Naive thymus-derived CD8-positive, alpha-beta T cell (primary cell): ENCODE data around the gene OXCT1. TPM values are rescaled to one million over a fixed set of nuclear protein-coding genes. Genes with fewer than 3 reads are reported as not detected.

Experiments used
- ATAC-seq, 2 donors: fragments of 150-1000 bp; cut with Tn5 transposase in 1 of 2; sonication (Bioruptor Pico), chemical (Tn5 transposase) in 1 of 2; 1 replicate in 1 of 2; 2 replicates in 1 of 2; pipeline ENCODE4 v1.10.0; 2021; ENCODE audit warnings: mild to moderate bottlenecking in 2 of 2, moderate library complexity in 2 of 2
- POLR2A ChIA-PET: fragments of 350-600 bp; sonication (Branson Sonifier 250); formaldehyde crosslinking; loops from one replicate; lab custom pipeline; 2021; ENCODE audit warnings: antibody characterized with exemption; lab: Charles Lee
- DNase-seq, 10 donors: peaks; one replicate each; pipeline versions ENCODE4 v3.0.0 to v3.0.0-alpha.2; 2020 to 2022
- H3K27ac Mint-ChIP-seq, 10 donors: one replicate each; pipeline ENCODE4 v1.8.0; 2020 to 2022; ENCODE audit warnings: mild to moderate bottlenecking in 10 of 10, mixed read lengths in 10 of 10, moderate library complexity in 4 of 10, inconsistent platforms in 1 of 10
- H3K27me3 Mint-ChIP-seq, 5 donors: one replicate each; pipeline ENCODE4 v1.8.0; 2021 to 2022; ENCODE audit warnings: mixed read lengths in 5 of 5
- H3K36me3 Mint-ChIP-seq, 3 donors: one replicate each; pipeline ENCODE4 v1.8.0; 2020 to 2022; ENCODE audit warnings: mixed read lengths in 3 of 3, mild to moderate bottlenecking in 2 of 3, inconsistent platforms in 1 of 3
- H3K4me1 Mint-ChIP-seq, 4 donors: one replicate each; pipeline ENCODE4 v1.8.0; 2021 to 2022; ENCODE audit warnings: mixed read lengths in 4 of 4
- H3K4me3 Mint-ChIP-seq, 10 donors: one replicate each; pipeline ENCODE4 v1.8.0; 2020 to 2022; ENCODE audit warnings: mild to moderate bottlenecking in 10 of 10, mixed read lengths in 10 of 10, moderate library complexity in 6 of 10, inconsistent platforms in 1 of 10
- H3K9me3 Mint-ChIP-seq, 9 donors: one replicate each; pipeline ENCODE4 v1.8.0; 2020 to 2022; ENCODE audit warnings: mixed read lengths in 9 of 9, mild to moderate bottlenecking in 3 of 9, inconsistent platforms in 1 of 9, moderate library complexity in 1 of 9
- polyA plus RNA-seq, 3 donors: library from polyadenylated mRNA; unstranded; fragments of 300-500 nt; fragmentation: Illumina TruSeq; gene quantifications; one replicate each; pipeline ENCODE4 v1.2.3, GENCODE V29; 2021
- total RNA-seq, 8 experiments: library from RNA in 2 of 8; stranded (reverse) in 2 of 8; gene quantifications; one replicate each; pipeline ENCODE4 v1.2.3 and lab custom pipeline; 2021 to 2026

OXCT1 gene
- total and polyA plus RNA-seq, 5 experiments from 2014 or later: 24.5 to 31.7 (median 27.1) TPM

- Mint-ChIP-seq H3K4me3 (no peak overlapping the region), H3K27ac (no peak overlapping the region), H3K4me1 (peaks cover 3 to 10% (median 4%) of the 10 kb centered on the region in 4 donors), H3K27me3 (no peaks in the 10 kb centered on the region), H3K36me3 (peaks cover 6 to 66% (median 26%) of the 10 kb centered on the region in 3 donors), H3K9me3 (no peaks in the 10 kb centered on the region)
- POLR2A ChIA-PET: no interaction called here
- ATAC-seq (no peak), DNase-seq (no peak)
Measured at GRCh38 chr5:41788941-41789368, 81.3 kb downstream of the OXCT1 start.

- H3K9me3 Mint-ChIP-seq: no peaks in the 10 kb centered on the region
- POLR2A ChIA-PET: no interaction called here
- DNase-seq: no peak
- ATAC-seq: no peak
- H3K36me3 Mint-ChIP-seq: peaks cover 11 to 68% (median 27%) of the 10 kb centered on the region in 3 donors
- H3K27ac Mint-ChIP-seq: peak overlapping the region in 1 of 10 donors; percentile 6
- no peak overlapping the region for H3K4me3 Mint-ChIP-seq
- peaks cover 3 to 10% (median 4%) of the 10 kb centered on the region in 4 donors for H3K4me1 Mint-ChIP-seq
- H3K27me3 Mint-ChIP-seq: no peaks in the 10 kb centered on the region
Measured at GRCh38 chr5:41787265-41787664, 83.0 kb downstream of the OXCT1 start.

- peaks cover 8 to 69% (median 28%) of the 10 kb centered on the region in 3 donors for H3K36me3 Mint-ChIP-seq
- ATAC-seq: no peak
- peak overlapping the region in 2 of 10 donors; percentile 2 to 7 for H3K27ac Mint-ChIP-seq
- POLR2A ChIA-PET: no interaction called here
- peaks cover 3 to 10% (median 4%) of the 10 kb centered on the region in 4 donors for H3K4me1 Mint-ChIP-seq
- H3K27me3 Mint-ChIP-seq: no peaks in the 10 kb centered on the region
- H3K9me3 Mint-ChIP-seq: no peaks in the 10 kb centered on the region
- H3K4me3 Mint-ChIP-seq: no peak overlapping the region
- DNase-seq: no peak
Measured at GRCh38 chr5:41785061-41785460, 85.2 kb downstream of the OXCT1 start.

- H3K27ac Mint-ChIP-seq: no peak overlapping the region
- DNase-seq: no peak
- peaks cover 0 to 4% (median 2%) of the 10 kb centered on the region in 4 donors for H3K4me1 Mint-ChIP-seq
- H3K9me3 Mint-ChIP-seq: no peaks in the 10 kb centered on the region
- no peak for ATAC-seq
- H3K4me3 Mint-ChIP-seq: no peak overlapping the region
- POLR2A ChIA-PET: no interaction called here
- no peaks in the 10 kb centered on the region for H3K27me3 Mint-ChIP-seq
- peaks cover 5 to 57% (median 20%) of the 10 kb centered on the region in 3 donors for H3K36me3 Mint-ChIP-seq
Measured at GRCh38 chr5:41778410-41778809, 91.8 kb downstream of the OXCT1 start.

DNA sequence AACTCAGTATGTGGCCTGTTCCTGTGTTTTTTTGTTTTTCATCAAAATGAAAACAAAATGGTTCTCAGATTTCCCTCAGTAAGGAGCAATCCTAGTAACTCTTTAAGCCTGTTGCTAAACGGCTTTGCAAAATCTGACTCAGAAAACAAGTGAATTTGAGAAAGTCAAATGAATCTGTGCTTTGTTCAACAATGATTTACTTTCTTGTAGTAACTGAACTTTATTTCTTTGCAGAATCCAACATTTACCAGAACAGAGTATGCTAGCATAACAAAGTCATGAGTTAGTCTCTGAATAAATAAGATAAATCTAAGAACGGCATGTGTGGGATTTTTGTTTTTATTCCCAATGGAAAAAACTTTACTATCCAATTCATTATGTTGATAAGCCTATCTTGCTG lies 93.8 kb downstream of the OXCT1 start:
- Mint-ChIP-seq H3K4me3 (no peak overlapping the region), H3K4me1 (peaks cover 0 to 13% (median 5%) of the 10 kb centered on the region in 4 donors), H3K27ac (no peak overlapping the region), H3K27me3 (no peaks in the 10 kb centered on the region), H3K9me3 (no peaks in the 10 kb centered on the region), H3K36me3 (peaks cover 0 to 55% (median 17%) of the 10 kb centered on the region in 3 donors)
- POLR2A ChIA-PET: no interaction called here
- ATAC-seq (no peak), DNase-seq (no peak)

DNA sequence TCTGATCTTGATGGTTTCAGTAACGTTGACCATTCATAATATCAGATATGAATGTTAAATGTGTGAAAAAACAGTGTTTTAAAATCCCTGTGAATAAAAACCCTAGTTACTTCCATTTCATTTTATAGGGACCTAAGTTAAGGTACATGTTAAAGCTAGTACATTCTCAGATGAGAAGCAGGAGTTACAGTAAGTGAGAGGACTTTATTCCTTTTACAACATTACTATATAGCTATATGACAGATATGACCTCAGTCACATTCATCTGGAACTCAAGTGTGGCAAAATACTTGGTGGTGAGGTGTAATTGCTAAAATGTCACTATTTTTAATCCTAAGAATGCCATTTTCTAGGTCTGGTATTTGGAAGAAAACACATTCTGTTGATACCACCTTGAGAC lies 96.4 kb downstream of the OXCT1 start:
- H3K4me3 Mint-ChIP-seq: no peak overlapping the region
- peaks cover 0 to 13% (median 5%) of the 10 kb centered on the region in 4 donors for H3K4me1 Mint-ChIP-seq
- H3K27me3 Mint-ChIP-seq: no peaks in the 10 kb centered on the region
- H3K36me3 Mint-ChIP-seq: peaks cover 0 to 49% (median 16%) of the 10 kb centered on the region in 3 donors
- H3K27ac Mint-ChIP-seq: no peak overlapping the region
- no peaks in the 10 kb centered on the region for H3K9me3 Mint-ChIP-seq
- ATAC-seq (no peak), DNase-seq (no peak)
- POLR2A ChIA-PET: no interaction called here

GRCh38 chr5:41772785-41773442 lies 97.3 kb downstream of the OXCT1 start:
- H3K9me3 Mint-ChIP-seq: no peaks in the 10 kb centered on the region
- H3K4me3 Mint-ChIP-seq: no peak overlapping the region
- H3K27me3 Mint-ChIP-seq: no peaks in the 10 kb centered on the region
- ATAC-seq: no peak
- peaks cover under 1 to 13% (median 8%) of the 10 kb centered on the region in 4 donors for H3K4me1 Mint-ChIP-seq
- no peak overlapping the region for H3K27ac Mint-ChIP-seq
- H3K36me3 Mint-ChIP-seq: peaks cover 0 to 51% (median 21%) of the 10 kb centered on the region in 3 donors
- POLR2A ChIA-PET: no interaction called here
- no peak for DNase-seq

DNA sequence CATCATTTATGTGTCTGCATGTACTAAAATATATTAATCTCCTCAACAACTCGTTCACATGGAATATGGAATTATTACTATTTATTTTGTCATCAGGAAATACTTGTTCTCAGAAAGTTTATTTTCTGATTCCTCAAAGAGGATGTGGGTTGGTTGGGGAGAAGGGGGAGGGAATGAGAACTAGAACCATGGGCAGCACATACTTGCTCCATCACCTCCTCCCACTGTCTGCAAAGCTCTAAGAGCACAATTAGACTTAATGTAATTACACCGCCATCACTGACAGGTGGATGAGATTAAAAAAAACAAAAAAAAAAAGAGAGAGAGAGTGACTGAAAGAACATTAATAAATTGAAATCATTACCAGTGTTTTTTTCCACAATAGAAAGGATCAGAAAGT lies 98.2 kb downstream of the OXCT1 start:
- no peaks in the 10 kb centered on the region for H3K9me3 Mint-ChIP-seq
- H3K36me3 Mint-ChIP-seq: peaks cover 0 to 57% (median 23%) of the 10 kb centered on the region in 3 donors
- DNase-seq: no peak
- no peak for ATAC-seq
- no peaks in the 10 kb centered on the region for H3K27me3 Mint-ChIP-seq
- POLR2A ChIA-PET: no interaction called here
- no peak overlapping the region for H3K4me3 Mint-ChIP-seq
- peaks cover 6 to 13% (median 10%) of the 10 kb centered on the region in 4 donors for H3K4me1 Mint-ChIP-seq
- H3K27ac Mint-ChIP-seq: no peak overlapping the region

GRCh38 chr5:41770799-41771198 lies 99.4 kb downstream of the OXCT1 start:
- H3K27ac Mint-ChIP-seq: no peak overlapping the region
- no peak for DNase-seq
- H3K9me3 Mint-ChIP-seq: no peaks in the 10 kb centered on the region
- peaks cover 6 to 13% (median 10%) of the 10 kb centered on the region in 4 donors for H3K4me1 Mint-ChIP-seq
- no peaks in the 10 kb centered on the region for H3K27me3 Mint-ChIP-seq
- POLR2A ChIA-PET: no interaction called here
- peaks cover 0 to 59% (median 27%) of the 10 kb centered on the region in 3 donors for H3K36me3 Mint-ChIP-seq
- H3K4me3 Mint-ChIP-seq: no peak overlapping the region
- no peak for ATAC-seq

DNA sequence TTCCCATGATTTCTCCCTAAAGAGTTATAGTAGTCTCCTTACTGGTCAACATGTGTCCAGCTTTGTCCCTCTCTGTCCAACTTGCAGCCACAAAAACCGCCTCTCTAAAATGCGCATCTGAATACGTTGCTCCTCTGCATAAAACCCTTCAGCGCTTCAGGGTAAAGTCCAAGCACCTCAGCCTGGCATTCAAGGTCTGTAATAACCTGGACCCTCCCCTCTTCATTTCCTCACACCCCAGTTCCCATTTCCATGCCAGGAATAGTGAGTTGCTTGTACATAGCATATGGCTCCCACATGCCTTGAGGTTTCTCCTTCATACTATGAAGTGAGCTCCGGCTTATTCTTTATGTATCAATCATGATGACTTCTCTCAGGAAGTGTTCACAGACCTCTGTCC lies 101.5 kb downstream of the OXCT1 start:
- H3K27me3 Mint-ChIP-seq: no peaks in the 10 kb centered on the region
- H3K9me3 Mint-ChIP-seq: no peaks in the 10 kb centered on the region
- H3K36me3 Mint-ChIP-seq: peaks cover 3 to 68% (median 24%) of the 10 kb centered on the region in 3 donors
- H3K4me3 Mint-ChIP-seq: no peak overlapping the region
- DNase-seq (no peak), ATAC-seq (no peak)
- H3K4me1 Mint-ChIP-seq: peaks cover 7 to 16% (median 14%) of the 10 kb centered on the region in 4 donors
- POLR2A ChIA-PET: interaction anchor here (0.6 kb wide), 1 partner anchor 46 kb away, joined by 3 read pairs; no protein-coding TSS in a partner anchor
- peak overlapping the region in 1 of 10 donors; percentile 8 for H3K27ac Mint-ChIP-seq

GRCh38 chr5:41764650-41765049 lies 105.6 kb downstream of the OXCT1 start:
- Mint-ChIP-seq H3K36me3 (peaks cover 16 to 81% (median 50%) of the 10 kb centered on the region in 3 donors), H3K27ac (peak overlapping the region in 1 of 10 donors; percentile 58), H3K9me3 (no peaks in the 10 kb centered on the region), H3K27me3 (no peaks in the 10 kb centered on the region), H3K4me3 (no peak overlapping the region), H3K4me1 (peaks cover 0 to 16% (median 9%) of the 10 kb centered on the region in 4 donors)
- ATAC-seq: no peak
- POLR2A ChIA-PET: no interaction called here
- no peak for DNase-seq

DNA sequence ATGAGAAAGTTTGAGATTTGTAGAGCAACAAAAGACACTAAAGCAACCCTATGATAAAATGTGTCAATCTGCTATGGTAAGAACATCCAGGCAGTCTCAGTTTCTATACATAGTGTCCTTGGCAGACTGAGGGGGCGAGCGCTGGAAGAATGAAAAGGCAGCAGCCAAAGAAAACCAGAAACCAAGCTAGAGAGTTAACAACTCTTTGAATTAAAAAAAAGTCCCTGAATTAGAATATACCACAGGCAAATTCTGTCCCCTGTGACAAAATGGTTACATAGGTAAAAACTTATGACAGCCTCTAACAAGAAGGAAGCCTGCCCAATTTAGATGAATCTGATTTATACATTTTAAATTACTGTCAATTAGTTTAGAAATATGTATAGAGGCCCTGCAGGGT lies 106.7 kb downstream of the OXCT1 start:
- H3K36me3 Mint-ChIP-seq: peaks cover 20 to 83% (median 49%) of the 10 kb centered on the region in 3 donors

GRCh38 chr5:41763081-41763480 lies 107.1 kb downstream of the OXCT1 start:
- H3K27ac Mint-ChIP-seq: peak overlapping the region in 1 of 10 donors; percentile 81
- no peaks in the 10 kb centered on the region for H3K9me3 Mint-ChIP-seq
- no peak for DNase-seq
- H3K27me3 Mint-ChIP-seq: no peaks in the 10 kb centered on the region
- peaks cover 20 to 83% (median 47%) of the 10 kb centered on the region in 3 donors for H3K36me3 Mint-ChIP-seq
- peaks cover 0 to 16% (median 7%) of the 10 kb centered on the region in 4 donors for H3K4me1 Mint-ChIP-seq
- POLR2A ChIA-PET: no interaction called here
- ATAC-seq: no peak
- H3K4me3 Mint-ChIP-seq: no peak overlapping the region

More for the DNA sequence above, 106.7 kb downstream of the OXCT1 start:
- DNase-seq: no peak
- Mint-ChIP-seq H3K4me3 (no peak overlapping the region), H3K27ac (peak overlapping the region in 1 of 10 donors; percentile 26), H3K4me1 (peaks cover 0 to 16% (median 8%) of the 10 kb centered on the region in 4 donors), H3K9me3 (no peaks in the 10 kb centered on the region), H3K27me3 (no peaks in the 10 kb centered on the region)
- no peak for ATAC-seq
- POLR2A ChIA-PET: no interaction called here
